Adrenal gland (tissue), 5 donors: ENCODE measurements around the gene NRIP3.

Source experiments
- POLR2A ChIP-seq, 2 donors: fragments of 450-650 bp; IDR thresholded peaks; one replicate each; pipeline ENCODE4 v1.6.1; 2017; ENCODE audit warnings: antibody characterized with exemption in 2 of 2, mild to moderate bottlenecking in 2 of 2, moderate library complexity in 1 of 2
- TF ChIP-seq, protein P1 (sequence below), 6 experiments: fragments of 450-650 bp in 4 of 6; fragments of 200-600 bp in 2 of 6; sonication (generic) in 1 of 6; IDR thresholded peaks; 1 replicate in 5 of 6; 2 replicates in 1 of 6; pipeline versions ENCODE4 v1.5.1 to v1.8.0; 2016 to 2021; ENCODE audit warnings: antibody characterized with exemption in 6 of 6, mild to moderate bottlenecking in 2 of 6, moderate library complexity in 1 of 6
- donor health status: DM: no; HTN: no; CAD: no.

GRCh38 chr11:9022961-9023680, 19.3 kb upstream of the NRIP3 start:
- TF ChIP-seq, protein P1, sequence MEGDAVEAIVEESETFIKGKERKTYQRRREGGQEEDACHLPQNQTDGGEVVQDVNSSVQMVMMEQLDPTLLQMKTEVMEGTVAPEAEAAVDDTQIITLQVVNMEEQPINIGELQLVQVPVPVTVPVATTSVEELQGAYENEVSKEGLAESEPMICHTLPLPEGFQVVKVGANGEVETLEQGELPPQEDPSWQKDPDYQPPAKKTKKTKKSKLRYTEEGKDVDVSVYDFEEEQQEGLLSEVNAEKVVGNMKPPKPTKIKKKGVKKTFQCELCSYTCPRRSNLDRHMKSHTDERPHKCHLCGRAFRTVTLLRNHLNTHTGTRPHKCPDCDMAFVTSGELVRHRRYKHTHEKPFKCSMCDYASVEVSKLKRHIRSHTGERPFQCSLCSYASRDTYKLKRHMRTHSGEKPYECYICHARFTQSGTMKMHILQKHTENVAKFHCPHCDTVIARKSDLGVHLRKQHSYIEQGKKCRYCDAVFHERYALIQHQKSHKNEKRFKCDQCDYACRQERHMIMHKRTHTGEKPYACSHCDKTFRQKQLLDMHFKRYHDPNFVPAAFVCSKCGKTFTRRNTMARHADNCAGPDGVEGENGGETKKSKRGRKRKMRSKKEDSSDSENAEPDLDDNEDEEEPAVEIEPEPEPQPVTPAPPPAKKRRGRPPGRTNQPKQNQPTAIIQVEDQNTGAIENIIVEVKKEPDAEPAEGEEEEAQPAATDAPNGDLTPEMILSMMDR (IDR thresholded peaks at IDR 0.05): no peak
- no peak for TF ChIP-seq POLR2A (IDR thresholded peaks at IDR 0.05)
